Measurements from ENCODE around the gene MEGF8.
A peak's percentile ranks its signal among the peaks of the same experiment; 100 is the strongest.

Gene MEGF8

DNA sequence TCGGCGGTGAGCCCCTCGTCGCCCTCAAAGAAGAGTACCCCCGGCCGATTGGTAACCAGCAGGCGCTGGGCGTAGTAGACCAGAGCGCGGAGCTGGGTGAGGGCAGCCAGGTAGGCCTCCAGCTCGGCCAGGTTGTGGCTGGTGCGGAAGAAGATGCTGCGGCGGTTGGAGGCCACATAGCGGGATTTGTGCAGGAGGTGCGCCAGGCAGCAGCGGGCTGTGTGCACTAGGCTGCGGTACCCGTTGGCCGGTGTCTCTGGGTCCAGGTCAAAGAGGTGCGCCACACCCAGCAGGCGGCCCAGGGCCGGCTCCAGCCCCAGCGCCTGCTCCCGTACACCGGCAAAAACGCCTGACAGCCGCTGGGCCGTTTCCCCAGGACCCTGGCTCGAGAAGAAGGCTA is 84.9 kb downstream of the MEGF8 start:
- DNase-seq = no peak

DNA sequence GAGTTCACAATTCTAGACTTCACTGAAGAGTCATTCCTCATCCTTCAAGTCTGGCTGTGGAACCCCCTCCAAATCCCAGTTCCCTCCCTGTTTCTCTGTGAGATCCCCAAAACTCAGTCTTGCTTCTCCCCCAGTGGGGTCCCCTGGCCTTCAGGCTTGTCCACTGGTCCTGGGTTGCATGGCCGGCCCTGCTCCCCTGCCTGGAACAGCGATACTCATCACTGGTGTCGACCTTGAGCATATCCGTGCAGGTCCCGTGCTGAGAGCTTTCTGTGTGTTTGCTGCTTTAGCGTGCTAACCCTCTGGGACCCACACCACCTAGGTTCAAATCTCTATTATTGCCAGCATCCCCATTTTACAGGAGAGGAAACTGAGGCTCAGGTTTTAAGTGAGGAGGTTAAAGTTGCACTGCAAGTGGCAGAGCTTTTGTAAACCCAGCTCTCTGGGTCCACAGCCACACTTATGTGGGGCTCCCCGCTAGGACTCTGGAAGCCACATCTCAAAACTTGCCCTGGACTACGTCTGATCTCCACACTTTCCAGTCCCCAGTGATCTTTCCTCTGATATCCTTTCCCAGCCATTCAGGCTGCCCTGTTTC is 86.2 kb downstream of the MEGF8 start:
- DNase-seq = no peak

DNA sequence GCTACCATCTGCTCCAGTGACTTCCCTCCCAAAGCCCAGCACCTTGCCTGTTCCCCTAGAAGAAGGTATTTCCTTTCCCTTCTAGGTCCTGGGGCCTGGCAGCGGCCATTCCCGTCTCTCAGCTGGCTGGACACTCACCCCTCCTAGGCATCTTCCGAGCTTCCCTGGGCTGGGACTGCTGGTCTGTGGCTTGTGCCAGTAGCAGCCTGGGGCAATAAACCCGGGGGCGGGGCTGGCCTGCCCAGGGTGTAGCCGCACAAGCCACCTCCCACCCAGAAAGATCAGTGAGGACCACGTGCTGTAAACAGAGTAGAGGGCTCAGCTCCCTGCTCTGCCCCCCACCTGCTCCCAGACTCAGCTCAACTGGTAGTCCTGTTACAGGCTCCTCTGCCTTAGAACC is 86.8 kb downstream of the MEGF8 start:
- peak in 49 of 56 donors; percentile 32 to 89 (median 73) for DNase-seq

DNA sequence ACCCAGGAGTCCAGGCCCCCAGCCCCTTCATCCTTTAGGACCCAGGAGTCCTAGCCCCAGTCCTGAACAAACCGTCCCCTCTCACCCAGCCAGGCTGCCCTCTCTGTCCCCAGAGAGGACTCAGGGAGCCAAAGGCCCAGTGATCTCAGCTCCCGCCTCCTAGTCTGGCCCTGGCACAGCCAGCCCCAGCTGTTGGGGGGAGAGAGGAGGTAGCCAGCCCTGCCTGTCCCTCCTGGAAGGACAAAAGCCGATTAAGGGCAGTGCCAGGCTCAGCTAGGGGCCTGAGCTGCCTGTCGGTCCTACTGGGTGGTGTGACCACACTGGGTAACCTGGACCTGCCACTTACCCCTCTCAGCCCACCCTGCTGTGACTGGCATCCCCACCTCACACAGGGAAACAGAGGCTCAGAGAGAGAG is 87.2 kb downstream of the MEGF8 start:
- DNase-seq = peak in 52 of 56 donors; percentile 23 to 89 (median 70)

DNA sequence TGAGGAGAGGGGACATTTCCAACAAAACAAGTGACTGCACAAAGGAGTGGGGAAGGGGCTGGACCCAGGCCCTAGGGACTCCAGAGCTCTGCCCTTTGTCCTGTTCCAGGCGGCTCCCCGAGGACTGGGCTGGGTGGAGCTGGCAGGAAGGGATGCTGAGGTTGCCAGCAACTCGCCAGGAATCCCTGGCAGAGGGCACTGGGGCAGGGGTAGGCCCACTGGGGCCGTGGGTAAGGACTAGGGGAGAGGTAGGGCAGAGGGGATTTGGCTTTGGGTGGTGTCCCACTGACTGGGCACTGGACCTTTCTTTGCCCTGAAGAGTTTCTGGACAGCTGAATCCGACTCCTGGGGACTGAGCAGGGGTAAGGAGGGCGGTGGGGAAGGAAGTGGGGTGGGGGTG is 93.9 kb downstream of the MEGF8 start:
- DNase-seq = no peak

DNA sequence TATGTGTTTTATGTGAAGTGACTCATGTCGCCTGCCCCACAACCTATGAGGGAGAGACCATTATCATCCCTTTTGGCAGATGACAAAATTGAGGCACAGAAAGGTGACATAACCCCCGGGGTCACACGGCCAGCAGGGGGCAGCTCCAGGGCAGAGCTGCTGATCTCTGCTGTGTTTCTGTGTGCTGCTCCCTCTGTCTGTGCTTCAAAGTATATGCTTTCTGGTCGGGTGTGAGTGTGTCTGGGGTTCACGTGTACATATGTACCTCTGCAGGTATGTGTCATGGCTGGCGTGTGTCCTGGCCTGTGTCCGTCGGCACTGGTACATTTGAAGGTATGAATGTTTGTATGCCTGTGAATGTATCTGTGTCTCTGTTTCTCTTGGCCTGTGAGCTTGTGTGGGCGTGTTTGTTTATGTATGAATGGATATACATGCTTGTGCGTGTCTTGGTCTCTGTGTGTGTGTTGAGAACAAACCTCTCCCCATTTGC is 94.7 kb downstream of the MEGF8 start:
- peak in 8 of 56 donors; percentile 11 to 56 (median 34) for DNase-seq

DNA sequence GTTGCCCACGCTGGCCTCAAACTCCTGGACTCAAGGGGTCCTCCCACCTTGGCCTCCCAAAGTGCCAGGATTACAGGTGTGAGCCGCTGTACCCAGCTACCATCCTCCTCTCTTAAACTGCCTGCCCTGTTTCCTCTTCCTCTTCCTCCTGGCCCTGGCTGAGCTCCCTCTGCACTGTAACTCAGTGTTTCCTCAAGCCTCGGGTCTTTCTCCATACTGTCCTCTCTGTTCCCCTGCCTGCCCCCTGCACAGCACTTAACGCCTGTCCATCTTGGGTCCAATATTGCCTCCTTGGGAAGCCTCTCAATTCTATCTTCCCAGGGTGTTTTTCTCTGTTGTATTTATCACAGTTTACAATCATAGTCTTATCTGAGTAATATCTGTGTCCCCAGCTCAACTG is 95.7 kb downstream of the MEGF8 start:
- DNase-seq = no peak

DNA sequence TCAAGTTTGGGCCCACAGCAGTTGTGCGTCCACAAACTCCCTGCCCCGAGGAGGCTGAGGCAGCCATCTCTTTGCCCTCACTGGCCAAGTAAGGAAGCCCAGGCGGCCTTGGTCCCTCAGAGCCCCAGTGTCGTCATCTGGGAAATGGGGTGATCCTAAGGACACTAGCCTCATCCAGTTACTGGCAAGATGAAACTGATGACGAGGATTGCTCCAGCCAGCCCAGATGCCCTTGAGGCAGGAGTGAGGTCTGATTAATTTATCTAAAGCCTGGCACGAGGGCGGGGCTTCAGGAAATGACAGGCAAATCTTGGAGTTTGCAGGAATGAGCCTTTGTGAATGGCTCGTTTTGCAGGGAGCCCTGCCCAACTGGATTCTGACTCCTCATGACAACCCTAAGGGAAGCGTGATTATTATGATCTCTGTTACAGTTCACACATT is 96.2 kb downstream of the MEGF8 start:
- peak in 1 of 56 donors; percentile 4 for DNase-seq

DNA sequence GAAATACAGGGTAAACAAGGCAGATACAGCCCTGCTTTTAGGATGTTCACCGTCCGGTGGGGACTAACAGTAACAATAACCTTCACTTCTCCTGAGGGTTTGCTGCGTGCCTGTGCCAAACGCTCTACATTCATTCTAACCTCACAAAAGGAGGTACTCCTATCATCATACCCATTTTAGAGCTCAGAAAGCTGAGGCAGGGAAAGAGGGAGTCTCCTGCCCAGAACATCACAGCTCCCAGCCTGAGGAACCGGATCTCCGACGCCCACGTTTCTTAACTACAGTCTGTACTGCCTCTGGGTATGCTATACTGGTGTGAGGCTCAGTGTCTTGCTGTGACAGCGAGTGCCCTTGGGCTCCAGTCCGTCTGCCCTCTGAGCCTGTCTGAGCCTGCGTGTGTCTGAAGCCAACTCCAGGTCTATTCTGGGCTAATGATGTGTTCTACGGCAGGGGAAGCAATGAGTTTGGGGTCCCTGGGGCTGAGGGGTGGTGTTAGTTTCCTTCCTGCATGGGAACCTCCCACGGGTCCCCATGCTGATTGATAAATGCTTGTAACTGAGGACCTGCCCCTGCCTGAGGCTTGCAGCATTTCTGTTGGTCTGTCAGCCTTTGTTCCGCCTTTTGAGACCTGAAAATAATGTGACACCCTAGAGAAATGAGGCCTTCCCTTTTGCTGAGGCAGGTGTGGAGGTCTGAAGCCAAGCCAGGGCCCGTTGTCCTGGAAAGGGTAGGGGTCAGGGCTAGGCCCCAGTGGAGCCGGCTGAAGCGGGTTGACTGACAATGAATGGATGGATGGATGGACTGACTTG is 96.9 kb downstream of the MEGF8 start:
- DNase-seq = no peak

DNA sequence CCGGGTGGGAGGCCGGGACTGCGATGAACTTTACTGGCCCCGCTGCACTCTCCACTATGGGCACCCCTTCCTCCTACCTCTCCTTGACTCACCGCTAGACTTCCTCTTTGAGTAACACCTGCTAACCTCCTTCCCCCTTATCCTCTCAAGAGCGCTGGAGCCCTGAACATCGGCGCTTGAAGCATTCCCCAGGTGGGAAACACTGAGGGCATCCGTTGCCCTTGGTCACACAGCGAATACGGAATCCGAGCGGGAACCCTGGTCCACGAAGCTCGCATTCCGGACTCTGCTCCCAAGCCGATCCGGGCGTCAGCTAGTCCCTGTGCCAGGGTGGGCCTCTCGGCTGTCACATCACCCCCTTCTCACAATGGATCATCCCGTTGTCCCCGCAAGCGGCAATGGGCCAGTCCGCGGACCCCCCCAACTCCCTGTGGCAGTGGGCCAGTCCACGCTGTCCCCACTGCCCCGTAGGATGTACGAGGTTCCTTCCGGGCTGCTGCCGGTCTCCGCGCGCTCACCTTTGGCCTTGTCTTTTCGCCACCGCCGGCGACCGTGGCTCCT is 97.5 kb downstream of the MEGF8 start:
- DNase-seq = peak in 26 of 56 donors; percentile 59 to 87 (median 76)

DNA sequence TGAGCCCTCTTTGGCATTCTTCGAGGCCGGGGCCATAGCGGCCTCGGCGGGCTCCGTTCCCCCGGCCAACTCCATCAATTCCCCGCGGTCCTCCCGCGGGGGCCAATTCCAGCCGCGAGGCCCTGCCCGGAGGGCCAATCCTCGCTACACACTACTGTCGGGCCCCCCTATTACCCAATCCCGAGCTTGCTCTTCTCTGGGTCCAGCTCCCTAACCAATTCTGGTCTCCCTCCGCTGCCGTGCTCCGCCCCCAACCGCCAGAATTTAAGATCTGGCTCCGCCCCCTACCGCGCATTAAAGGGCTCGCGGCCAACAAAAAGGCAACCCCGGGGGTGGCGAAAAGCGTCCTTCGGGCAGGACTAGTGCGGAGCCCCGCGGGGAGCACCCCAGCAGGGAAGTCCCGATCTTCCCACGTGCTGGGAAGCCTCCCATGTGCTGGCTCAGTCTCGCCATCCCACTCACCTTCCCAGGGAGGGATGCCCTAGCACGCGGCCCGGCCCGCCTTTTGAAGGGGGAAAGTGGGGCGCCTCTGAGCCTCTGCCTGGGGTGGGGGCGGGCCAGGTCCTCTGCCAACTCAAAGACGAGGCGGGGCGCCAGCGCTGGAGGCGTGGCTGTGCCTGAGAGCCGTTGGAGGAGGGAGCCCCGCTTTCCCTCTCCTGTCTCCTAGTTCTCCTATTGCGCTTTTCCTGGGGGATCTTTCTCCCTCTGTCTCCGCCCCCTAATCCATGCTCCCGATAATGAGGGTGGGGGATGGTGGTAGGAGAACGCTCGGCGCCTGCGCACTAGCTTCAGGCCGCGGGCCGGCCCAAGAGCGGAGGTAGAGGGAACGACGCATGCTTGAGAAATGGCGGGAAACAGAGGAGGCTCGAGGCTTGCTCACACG is 98.3 kb downstream of the MEGF8 start:
- peak in 55 of 56 donors; percentile 63 to 94 (median 88) for DNase-seq

DNA sequence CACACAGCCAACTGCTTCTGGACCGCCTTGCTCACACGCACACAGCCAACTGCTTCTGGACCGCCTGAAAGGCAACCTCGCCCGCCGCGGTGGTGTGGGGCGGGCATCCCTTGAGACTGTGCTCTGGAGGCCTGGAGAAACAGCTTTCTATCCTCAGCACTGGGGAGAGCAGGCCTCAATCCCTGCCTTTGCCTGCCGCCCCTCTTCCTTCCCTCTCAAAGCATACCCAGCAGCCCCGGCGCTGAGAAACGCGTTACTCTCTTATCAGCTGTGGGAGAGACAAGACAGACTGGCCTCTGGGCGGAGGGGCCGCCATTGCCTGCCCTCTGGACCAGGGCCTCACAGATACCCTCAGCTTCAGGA is 98.9 kb downstream of the MEGF8 start:
- no peak for DNase-seq

DNA sequence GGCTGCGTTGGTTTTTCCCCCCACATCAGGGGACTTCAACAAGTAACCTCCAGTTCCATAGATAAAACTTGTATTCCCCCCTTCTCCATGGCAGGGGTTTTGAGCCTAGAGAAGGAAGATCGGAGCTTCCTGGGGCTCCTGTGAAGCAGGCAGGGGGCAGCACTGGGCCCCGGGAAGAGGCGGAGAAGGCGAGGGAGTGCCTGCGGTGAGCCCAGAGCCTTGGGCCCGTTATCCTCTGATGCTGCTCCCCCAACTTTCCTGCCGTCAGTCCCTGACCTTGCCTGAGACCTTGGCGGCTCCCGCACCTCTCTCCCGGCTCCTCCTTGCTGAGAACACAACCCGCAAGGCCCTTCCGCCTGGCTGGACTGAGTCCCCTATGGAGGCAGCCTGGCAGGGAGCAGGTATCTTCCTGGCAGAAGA is 99.3 kb downstream of the MEGF8 start:
- no peak for DNase-seq

DNA sequence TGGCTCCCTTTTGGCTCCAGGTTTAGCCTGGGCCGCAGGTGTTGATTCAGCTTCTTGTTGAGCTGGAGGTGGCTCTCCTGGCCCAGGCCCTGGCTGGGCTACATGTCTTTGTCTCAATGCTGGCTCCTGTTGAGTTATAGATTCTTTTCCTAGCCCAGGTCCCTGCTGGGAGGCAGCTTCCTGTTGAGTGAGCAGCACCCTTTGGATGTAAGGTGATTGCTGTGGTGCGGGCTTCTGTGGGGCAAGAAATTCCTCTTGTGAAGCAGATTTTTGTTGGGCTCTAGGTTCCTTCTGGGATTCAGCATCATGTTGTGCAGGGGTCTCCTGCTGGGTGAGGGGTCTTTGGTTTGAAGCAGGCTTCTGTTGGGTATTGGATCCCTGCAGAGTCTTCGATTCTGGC is 101.2 kb downstream of the MEGF8 start:
- no peak for DNase-seq

DNA sequence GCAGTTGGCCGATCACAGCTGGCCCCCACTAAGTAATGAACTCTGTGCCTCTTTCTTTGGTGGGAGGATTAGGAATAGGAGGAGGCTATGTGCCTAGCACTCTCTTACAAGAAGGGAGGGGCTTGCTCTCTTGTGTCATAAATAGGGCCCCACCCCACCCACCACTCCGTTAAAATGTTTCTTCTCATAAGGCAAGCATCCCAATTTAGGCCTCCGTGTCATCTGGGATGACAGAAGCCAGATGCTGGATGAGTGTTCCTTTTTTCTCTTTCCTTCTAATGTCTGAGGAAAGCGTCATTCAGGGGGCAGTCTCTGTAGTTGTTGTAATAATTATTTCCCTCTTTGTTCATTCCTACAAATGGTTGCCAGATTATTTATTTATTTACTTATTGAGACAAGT is 101.9 kb downstream of the MEGF8 start, which contains the start of gene LIPE:
Gene LIPE, minus strand, starts transcription at position 76 of the 400 bp plus-strand sequence. CDS start 239 bp downstream, outside the sequence.
- peak in 2 of 56 donors; percentile 14 to 25 for DNase-seq
